Bronchial epithelial cell (primary cell): ENCODE results near the gene ARL4C. TPM values are rescaled to one million over a fixed set of nuclear protein-coding genes. Genes with fewer than 3 reads are reported as not detected.
A peak's percentile ranks its signal among the peaks of the same experiment; 100 is the strongest.

Experiments
- DNase-seq: peaks from one replicate; pipeline ENCODE4 v3.0.0-alpha.2; 2010; ENCODE audit warnings: low read depth
- FAIRE-seq: peaks from 2 replicates; lab custom pipeline; 2011; peaks lifted over from hg19 to GRCh38; lab: Jason Lieb, UNC
- H3K27me3 ChIP-seq: 2 replicates; pipeline ENCODE4 v1.5.1; 2011; ENCODE audit warnings: low read length; ENCODE audit not compliant: control insufficient read depth, insufficient read depth
- H3K36me3 ChIP-seq: 2 replicates; pipeline ENCODE4 v1.5.1; 2011; ENCODE audit warnings: low read length; ENCODE audit not compliant: control insufficient read depth, insufficient read depth
- H3K4me3 ChIP-seq: 2 replicates; pipeline ENCODE4 v1.5.1; 2011; ENCODE audit warnings: mild to moderate bottlenecking, low read depth, low read length, control low read depth
- total RNA-seq: library from RNA; depleted of rRNA; stranded (reverse); fragments of >200 nt; gene quantifications from 2 replicates; pipeline ENCODE4 v1.2.1, GENCODE V29; 2014
- TF ChIP-seq, protein P1 (sequence below): IDR thresholded peaks from 2 replicates; pipeline ENCODE4 v1.5.1; 2011; ENCODE audit warnings: mild to moderate bottlenecking, moderate library complexity, low read length, control low read depth, inconsistent platforms; ENCODE audit not compliant: insufficient read depth, severe bottlenecking

The ARL4C gene
- total RNA-seq, 1 donor from 2014 or later: 9.5 TPM

DNA sequence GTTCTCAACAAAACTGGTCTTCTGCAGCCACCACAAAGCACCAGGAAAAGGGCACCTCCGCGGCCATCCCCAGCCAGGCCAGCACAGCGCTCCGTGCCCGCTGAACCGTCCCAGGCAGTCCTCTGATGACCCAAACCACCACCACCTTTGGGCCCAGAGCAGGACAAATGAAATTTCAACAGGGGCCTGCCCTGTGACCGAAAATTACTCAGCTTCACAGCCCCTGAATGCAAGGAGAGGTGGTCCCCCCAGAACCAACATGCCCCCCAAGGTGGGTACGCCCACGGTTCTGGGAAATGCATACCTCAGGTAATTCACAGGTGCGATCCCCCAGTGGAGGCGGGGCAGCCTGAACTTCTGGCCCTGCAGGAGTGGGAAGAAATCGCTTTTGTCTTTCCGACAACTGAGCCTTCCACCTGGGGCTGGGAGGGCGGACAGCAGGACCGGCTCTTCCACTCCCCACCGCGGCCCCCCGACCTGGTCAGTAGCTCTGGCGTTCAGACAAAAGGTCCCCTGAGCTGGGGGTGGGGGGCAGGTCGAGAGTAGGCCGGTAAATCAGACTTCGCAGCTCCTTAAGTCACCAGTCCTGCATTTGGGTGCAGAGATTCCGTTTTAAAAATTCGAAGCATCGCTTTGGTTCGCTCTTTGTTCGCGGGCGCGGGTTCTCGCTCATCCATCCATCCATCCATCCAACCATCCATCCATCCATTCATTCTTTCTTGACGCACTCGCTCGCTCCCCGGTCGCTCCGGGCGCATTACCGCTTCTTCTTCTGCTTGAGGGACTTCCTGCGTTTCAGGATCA lies 1.4 kb downstream of the ARL4C start:
- DNase-seq (no peak), FAIRE-seq (peak; percentile 28)
- H3K27me3 ChIP-seq: no peaks in the 10 kb centered on the region
- H3K36me3 ChIP-seq: no peaks in the 10 kb centered on the region
- peak overlapping the region; percentile 66 for H3K4me3 ChIP-seq
- TF ChIP-seq, protein P1, sequence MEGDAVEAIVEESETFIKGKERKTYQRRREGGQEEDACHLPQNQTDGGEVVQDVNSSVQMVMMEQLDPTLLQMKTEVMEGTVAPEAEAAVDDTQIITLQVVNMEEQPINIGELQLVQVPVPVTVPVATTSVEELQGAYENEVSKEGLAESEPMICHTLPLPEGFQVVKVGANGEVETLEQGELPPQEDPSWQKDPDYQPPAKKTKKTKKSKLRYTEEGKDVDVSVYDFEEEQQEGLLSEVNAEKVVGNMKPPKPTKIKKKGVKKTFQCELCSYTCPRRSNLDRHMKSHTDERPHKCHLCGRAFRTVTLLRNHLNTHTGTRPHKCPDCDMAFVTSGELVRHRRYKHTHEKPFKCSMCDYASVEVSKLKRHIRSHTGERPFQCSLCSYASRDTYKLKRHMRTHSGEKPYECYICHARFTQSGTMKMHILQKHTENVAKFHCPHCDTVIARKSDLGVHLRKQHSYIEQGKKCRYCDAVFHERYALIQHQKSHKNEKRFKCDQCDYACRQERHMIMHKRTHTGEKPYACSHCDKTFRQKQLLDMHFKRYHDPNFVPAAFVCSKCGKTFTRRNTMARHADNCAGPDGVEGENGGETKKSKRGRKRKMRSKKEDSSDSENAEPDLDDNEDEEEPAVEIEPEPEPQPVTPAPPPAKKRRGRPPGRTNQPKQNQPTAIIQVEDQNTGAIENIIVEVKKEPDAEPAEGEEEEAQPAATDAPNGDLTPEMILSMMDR: no peak

DNA sequence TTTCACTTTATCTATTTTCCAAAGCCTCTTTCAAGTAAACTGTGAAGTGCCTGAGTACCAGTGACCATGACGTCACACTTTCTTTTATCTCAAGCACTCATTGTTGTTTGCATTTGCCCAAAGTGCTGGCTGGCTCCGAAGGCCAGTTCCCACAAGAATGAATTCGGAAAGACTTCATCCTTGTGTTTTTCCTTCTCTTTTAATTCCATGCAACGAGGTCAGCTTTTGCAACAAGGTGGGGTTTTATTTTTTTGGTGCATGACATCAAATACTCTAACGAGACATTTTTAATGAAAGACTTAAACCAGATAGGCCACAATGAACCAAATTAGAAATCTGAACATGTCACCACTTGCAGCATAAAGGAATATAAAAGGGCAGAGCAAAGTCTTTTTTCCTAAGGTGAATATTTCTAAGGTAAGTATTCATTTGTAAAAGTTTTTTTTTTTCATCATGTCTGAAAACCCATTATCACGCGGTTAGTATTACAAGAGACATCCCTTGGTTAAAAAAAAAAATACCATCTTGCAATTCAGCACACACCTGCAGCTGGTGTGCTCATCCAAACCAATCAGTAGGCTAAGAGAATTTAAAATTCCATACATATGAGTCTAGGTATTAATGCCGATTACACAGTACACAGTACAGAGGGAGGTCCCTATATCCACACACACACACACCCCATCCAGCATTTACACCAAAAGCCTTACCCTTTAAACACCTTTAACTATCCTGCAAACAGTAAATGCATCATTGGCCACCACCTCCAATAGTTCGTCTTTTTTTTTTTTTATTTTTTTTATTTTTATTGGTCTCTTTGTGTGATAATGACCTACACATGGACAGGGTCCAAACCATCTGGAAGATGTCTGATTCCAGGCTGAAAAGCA lies 2.3 kb downstream of the ARL4C start:
- Histone ChIP-seq H3K4me3 (peak overlapping the region; percentile 66), H3K27me3 (no peaks in the 10 kb centered on the region), H3K36me3 (no peaks in the 10 kb centered on the region)
- peak; percentile 70 for DNase-seq
- TF ChIP-seq, protein P1: no peak
- no peak for FAIRE-seq

DNA sequence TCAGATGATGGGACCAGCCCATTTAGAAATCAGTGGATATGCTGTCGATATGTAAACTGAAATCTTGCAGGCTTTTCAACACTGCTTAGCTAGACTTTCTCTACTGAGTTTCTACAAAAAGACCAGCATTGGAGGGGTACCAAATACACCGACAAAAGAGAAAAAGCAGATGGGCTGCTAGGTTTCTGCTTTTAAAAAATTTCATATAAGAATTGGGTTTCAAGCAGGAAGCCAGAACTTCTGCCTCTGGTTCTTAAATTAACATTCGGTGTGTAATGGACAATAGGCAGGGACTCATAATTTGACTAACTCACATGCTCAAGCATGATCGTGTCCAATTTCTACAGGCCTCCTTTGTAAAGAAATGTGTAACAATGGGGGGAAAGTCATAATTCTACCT lies 3.1 kb downstream of the ARL4C start:
- no peaks in the 10 kb centered on the region for H3K36me3 ChIP-seq
- FAIRE-seq (no peak), DNase-seq (peak; percentile 22)
- H3K4me3 ChIP-seq: peak overlapping the region; percentile 8
- TF ChIP-seq, protein P1: no peak
- no peaks in the 10 kb centered on the region for H3K27me3 ChIP-seq

DNA sequence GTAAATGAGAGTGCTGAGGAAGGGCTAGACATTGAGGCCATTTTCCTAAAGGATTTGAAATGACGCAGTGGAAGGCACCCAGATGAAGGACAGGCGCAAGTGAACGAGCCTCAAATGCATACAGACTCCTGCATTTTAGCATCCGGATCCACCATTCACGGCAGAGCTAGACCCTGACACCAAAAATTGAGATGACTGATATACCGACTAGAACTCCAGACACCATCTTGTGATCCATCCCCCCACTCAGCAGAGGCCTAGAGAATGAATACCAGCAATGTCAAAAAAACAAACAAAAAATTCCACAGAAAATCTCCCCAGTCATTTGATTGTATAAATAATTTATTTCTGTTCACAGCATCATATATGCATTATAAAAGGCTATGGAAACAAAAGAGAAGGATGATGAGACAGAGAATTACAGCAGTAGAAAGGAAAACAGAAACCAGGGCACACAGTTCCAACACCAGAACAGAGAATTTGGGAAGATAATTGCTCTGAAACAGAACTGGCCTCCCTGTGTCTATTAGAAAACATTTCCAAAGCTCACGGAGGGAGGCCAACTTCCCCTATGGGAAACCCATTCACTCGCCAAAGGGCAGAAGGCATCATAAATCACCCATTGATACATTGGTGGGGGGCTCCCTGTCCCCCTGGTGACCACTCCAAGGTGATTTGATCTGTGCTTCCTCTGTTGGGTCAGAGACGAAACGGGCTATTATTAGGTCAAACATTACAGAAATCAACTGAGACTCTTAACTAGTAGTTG lies 4.0 kb downstream of the ARL4C start:
- no peak for DNase-seq
- no peak for FAIRE-seq
- Histone ChIP-seq H3K27me3 (no peaks in the 10 kb centered on the region), H3K36me3 (no peaks in the 10 kb centered on the region), H3K4me3 (no peak overlapping the region)
- TF ChIP-seq, protein P1: no peak

DNA sequence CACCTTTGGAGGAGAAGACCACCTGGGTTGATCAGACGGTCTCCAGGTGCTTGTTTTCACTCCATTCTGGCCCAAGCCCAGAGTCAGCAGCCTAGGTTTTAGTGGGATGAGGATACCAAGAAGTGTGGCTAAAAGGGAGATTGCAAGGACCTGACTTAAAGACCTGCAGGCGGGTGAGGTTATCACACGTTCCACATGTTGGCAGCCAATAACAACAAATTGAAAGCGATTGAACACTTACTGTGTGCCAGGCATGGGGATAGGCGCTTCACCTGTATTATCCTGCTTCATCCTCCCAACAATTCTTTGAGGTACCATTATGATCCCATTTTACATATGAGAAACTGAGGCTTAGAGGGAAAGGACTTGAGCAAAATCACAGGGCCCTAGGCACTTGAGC lies 5.0 kb downstream of the ARL4C start:
- no peak overlapping the region for H3K4me3 ChIP-seq
- no peak for FAIRE-seq

More for the DNA sequence above, 5.0 kb downstream of the ARL4C start:
- no peak for DNase-seq
- Histone ChIP-seq H3K36me3 (no peaks in the 10 kb centered on the region), H3K27me3 (no peaks in the 10 kb centered on the region)
- TF ChIP-seq, protein P1: no peak
